SKM-1 (cell line): ENCODE results near the gene CEP192.
"Not testable (repeated sequence)": the region's sequence is repeated elsewhere in the genome, so short reads cannot be mapped to it uniquely, and the experiment has no call there.

Source experiments
- DNase-seq: peaks from one replicate; lab custom pipeline; 2025; ENCODE audit not compliant: unreplicated experiment; lab: John Stamatoyannopoulos, UW

Gene CEP192

GRCh38 chr18:13098104-13098503 is 106.9 kb downstream of the CEP192 start:
- not testable (repeated sequence) for DNase-seq

- DNase-seq = no peak
Measured at GRCh38 chr18:13099113-13099512, 108.0 kb downstream of the CEP192 start.

- no peak for DNase-seq
Measured at GRCh38 chr18:13100942-13101658, 109.9 kb downstream of the CEP192 start.

- DNase-seq = no peak
Measured at GRCh38 chr18:13101659-13102197, 110.6 kb downstream of the CEP192 start.

GRCh38 chr18:13103366-13103765 is 112.2 kb downstream of the CEP192 start:
- DNase-seq = peak; percentile 8

GRCh38 chr18:13105059-13105458 is 113.9 kb downstream of the CEP192 start:
- DNase-seq = no peak

- no peak for DNase-seq
Measured at GRCh38 chr18:13107074-13107473, 115.9 kb downstream of the CEP192 start.

- no peak for DNase-seq
Measured at GRCh38 chr18:13108330-13108729, 117.2 kb downstream of the CEP192 start.

GRCh38 chr18:13110559-13110958 is 119.4 kb downstream of the CEP192 start:
- no peak for DNase-seq

- no peak for DNase-seq
Measured at GRCh38 chr18:13112982-13113381, 121.8 kb downstream of the CEP192 start.

- no peak for DNase-seq
Measured at GRCh38 chr18:13120255-13120654, 129.1 kb downstream of the CEP192 start.

GRCh38 chr18:13120983-13121441 is 129.8 kb downstream of the CEP192 start:
- no peak for DNase-seq

- no peak for DNase-seq
Measured at GRCh38 chr18:13124411-13124810, 133.2 kb downstream of the CEP192 start.

GRCh38 chr18:13125191-13125590 is 134.0 kb downstream of the CEP192 start:
- no peak for DNase-seq

- DNase-seq = no peak
Measured at GRCh38 chr18:13126966-13127598, 135.9 kb downstream of the CEP192 start.

- DNase-seq = no peak
Measured at GRCh38 chr18:13131283-13131682, 140.1 kb downstream of the CEP192 start.

GRCh38 chr18:13134551-13135401 is 143.6 kb downstream of the CEP192 start:
- no peak for DNase-seq

- DNase-seq = no peak
Measured at GRCh38 chr18:13136056-13136903, 145.1 kb downstream of the CEP192 start.

GRCh38 chr18:13136904-13137669 is 145.9 kb downstream of the CEP192 start:
- no peak for DNase-seq
